ENCODE measurements around the gene EEF2KMT.

EEF2KMT gene

DNA sequence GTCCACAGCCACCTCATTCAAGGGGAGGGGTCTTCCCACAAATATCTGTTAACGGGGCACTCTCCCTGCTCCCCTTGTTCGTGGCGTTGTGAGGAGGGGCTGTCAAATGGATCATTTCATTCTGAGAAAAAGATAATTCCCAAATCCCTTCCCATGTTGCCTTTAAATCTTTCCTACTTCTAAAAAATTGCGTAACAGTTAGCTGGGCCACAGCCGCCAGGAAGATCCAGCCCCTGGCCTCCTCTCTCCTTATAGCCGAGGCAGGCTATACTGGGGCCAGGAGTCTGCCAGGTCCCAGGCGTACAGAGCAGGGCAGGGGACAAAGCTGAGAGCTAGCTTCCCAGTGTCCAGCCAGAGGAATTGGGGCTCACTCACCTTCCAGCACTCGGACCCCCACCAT, 32.3 kb downstream of the EEF2KMT start:
- no peak for TF ChIP-seq SIN3A (IDR thresholded peaks at IDR 0.05; ENCODE audit: borderline replicate concordance, insufficient read depth, low read length)
- TF ChIP-seq FOXP2 (optimal IDR thresholded peaks at IDR 0.05; ENCODE audit: borderline replicate concordance, extremely low read depth, extremely low read length, insufficient read depth): no peak
- TF ChIP-seq, protein P1, sequence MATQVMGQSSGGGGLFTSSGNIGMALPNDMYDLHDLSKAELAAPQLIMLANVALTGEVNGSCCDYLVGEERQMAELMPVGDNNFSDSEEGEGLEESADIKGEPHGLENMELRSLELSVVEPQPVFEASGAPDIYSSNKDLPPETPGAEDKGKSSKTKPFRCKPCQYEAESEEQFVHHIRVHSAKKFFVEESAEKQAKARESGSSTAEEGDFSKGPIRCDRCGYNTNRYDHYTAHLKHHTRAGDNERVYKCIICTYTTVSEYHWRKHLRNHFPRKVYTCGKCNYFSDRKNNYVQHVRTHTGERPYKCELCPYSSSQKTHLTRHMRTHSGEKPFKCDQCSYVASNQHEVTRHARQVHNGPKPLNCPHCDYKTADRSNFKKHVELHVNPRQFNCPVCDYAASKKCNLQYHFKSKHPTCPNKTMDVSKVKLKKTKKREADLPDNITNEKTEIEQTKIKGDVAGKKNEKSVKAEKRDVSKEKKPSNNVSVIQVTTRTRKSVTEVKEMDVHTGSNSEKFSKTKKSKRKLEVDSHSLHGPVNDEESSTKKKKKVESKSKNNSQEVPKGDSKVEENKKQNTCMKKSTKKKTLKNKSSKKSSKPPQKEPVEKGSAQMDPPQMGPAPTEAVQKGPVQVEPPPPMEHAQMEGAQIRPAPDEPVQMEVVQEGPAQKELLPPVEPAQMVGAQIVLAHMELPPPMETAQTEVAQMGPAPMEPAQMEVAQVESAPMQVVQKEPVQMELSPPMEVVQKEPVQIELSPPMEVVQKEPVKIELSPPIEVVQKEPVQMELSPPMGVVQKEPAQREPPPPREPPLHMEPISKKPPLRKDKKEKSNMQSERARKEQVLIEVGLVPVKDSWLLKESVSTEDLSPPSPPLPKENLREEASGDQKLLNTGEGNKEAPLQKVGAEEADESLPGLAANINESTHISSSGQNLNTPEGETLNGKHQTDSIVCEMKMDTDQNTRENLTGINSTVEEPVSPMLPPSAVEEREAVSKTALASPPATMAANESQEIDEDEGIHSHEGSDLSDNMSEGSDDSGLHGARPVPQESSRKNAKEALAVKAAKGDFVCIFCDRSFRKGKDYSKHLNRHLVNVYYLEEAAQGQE (IDR thresholded peaks at IDR 0.05; ENCODE audit: insufficient read depth in 1 of 2, low read depth in 2 of 2, low read length in 2 of 2): no peak
- TF ChIP-seq POLR2AphosphoS5 (IDR thresholded peaks at IDR 0.05; ENCODE audit: low read depth, low read length): no peak
- TF ChIP-seq TAF1 (IDR thresholded peaks at IDR 0.05; ENCODE audit: borderline replicate concordance, insufficient read depth, low read length): no peak

DNA sequence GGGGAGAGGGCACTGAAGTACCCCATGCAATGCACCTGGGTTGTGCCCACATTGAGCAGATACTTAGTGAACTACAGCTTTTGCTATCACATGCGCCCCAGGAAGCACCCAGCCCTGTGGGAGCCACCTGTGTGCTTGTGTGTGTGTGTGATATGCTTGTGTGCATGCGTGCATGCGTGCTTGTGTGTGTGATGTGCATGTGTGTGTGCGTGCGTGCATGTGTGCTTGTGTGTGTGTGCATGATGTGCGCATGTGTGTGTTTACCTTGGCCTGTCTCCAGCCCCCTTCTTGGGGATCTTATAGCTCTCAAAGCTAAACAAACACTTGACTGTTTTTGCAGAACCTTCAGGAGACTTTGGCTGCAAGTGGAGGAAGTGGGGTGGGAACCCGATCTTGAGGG, 32.7 kb downstream of the EEF2KMT start:
- TF ChIP-seq FOXP2 (optimal IDR thresholded peaks at IDR 0.05; ENCODE audit: borderline replicate concordance, extremely low read depth, extremely low read length, insufficient read depth) (no peak), SIN3A (IDR thresholded peaks at IDR 0.05; ENCODE audit: borderline replicate concordance, insufficient read depth, low read length) (no peak), TAF1 (IDR thresholded peaks at IDR 0.05; ENCODE audit: borderline replicate concordance, insufficient read depth, low read length) (no peak), POLR2AphosphoS5 (IDR thresholded peaks at IDR 0.05; ENCODE audit: low read depth, low read length) (no peak)
- TF ChIP-seq, protein P1 (IDR thresholded peaks at IDR 0.05; ENCODE audit: insufficient read depth in 1 of 2, low read depth in 2 of 2, low read length in 2 of 2): no peak

DNA sequence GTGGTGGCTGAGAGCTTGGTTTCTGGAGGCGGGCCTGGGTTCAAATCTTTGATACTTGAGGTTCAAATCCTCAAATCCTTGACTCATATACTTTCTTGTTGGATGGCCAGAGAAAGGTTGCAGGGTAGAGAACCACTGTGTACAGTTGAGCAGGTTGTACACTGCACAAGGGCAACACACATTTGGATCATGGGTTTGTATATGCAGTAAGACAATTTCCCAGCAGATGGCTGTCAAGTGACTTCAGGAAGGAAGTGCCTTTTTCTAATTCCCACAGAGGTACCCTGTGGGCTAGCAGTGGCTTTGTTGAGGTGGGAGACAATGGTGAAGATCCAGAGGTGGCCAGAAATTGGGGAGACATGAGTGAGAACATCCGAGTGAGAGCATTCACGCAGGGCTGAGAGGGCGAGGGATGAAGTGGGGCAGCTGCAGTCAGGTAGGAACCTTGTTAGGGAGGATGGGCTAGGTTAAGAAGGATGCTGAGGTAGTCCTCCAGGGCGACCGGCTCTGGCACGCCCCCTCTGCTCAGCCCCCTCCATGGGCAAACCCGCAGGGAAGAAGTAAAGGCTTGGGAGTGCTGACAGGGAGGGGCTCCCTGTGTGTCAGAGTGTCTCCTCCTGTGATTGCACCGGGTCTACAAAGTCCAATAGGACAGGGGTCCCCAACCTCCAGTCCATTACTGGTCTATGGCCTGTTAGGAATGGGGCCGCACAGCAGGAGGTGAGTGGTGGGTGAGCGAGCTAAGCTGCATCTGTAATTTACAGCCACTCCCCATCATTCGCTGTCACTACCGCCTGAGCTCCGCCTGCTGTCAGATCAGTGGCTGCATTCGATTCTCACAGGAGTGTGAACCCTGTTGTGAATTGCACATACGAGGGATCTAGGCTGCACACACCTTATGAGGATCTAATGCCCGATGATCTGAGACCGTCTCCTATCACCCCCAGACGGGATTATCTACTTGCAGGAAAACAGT, 34.5 kb downstream of the EEF2KMT start:
- TF ChIP-seq TAF1 (IDR thresholded peaks at IDR 0.05; ENCODE audit: borderline replicate concordance, insufficient read depth, low read length) (no peak), POLR2AphosphoS5 (IDR thresholded peaks at IDR 0.05; ENCODE audit: low read depth, low read length) (no peak), FOXP2 (optimal IDR thresholded peaks at IDR 0.05; ENCODE audit: borderline replicate concordance, extremely low read depth, extremely low read length, insufficient read depth) (no peak), SIN3A (IDR thresholded peaks at IDR 0.05; ENCODE audit: borderline replicate concordance, insufficient read depth, low read length) (no peak)
- TF ChIP-seq, protein P1 (IDR thresholded peaks at IDR 0.05; ENCODE audit: insufficient read depth in 1 of 2, low read depth in 2 of 2, low read length in 2 of 2): no peak

DNA sequence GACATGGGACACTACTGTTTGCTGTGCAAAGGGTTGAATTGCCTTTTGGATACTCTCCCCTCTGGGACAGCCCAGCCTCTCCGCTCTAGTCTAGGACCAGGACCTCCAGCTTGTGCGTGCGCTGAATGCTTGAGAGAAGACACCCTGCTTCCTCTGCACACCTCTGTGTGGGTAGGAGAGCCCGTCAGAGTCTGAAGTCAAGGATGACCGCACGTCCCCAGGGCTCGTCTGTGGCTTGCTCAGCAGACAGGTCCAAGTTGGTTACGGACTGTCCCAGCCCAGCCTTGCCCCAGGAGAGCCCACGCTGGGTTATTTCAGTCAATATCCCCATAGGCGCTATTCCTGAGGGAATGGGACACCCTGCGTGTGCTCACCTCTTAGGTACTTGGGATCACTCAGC, 35.5 kb downstream of the EEF2KMT start:
- TF ChIP-seq SIN3A (IDR thresholded peaks at IDR 0.05; ENCODE audit: borderline replicate concordance, insufficient read depth, low read length) (no peak), POLR2AphosphoS5 (IDR thresholded peaks at IDR 0.05; ENCODE audit: low read depth, low read length) (no peak), TAF1 (IDR thresholded peaks at IDR 0.05; ENCODE audit: borderline replicate concordance, insufficient read depth, low read length) (no peak), FOXP2 (optimal IDR thresholded peaks at IDR 0.05; ENCODE audit: borderline replicate concordance, extremely low read depth, extremely low read length, insufficient read depth) (no peak)
- TF ChIP-seq, protein P1 (IDR thresholded peaks at IDR 0.05; ENCODE audit: insufficient read depth in 1 of 2, low read depth in 2 of 2, low read length in 2 of 2): no peak

Measured in PFSK-1 (cell line).